GM19099 (cell line): ENCODE data around the gene FAM149A.
A peak's percentile ranks its signal among the peaks of the same experiment; 100 is the strongest.

Source experiments
- POLR2A ChIP-seq: IDR thresholded peaks from 3 replicates; pipeline ENCODE4 v1.6.1; 2011; ENCODE audit warnings: low read depth; ENCODE audit not compliant: insufficient read length; ENCODE audit errors: extremely low read depth

The FAM149A gene

DNA sequence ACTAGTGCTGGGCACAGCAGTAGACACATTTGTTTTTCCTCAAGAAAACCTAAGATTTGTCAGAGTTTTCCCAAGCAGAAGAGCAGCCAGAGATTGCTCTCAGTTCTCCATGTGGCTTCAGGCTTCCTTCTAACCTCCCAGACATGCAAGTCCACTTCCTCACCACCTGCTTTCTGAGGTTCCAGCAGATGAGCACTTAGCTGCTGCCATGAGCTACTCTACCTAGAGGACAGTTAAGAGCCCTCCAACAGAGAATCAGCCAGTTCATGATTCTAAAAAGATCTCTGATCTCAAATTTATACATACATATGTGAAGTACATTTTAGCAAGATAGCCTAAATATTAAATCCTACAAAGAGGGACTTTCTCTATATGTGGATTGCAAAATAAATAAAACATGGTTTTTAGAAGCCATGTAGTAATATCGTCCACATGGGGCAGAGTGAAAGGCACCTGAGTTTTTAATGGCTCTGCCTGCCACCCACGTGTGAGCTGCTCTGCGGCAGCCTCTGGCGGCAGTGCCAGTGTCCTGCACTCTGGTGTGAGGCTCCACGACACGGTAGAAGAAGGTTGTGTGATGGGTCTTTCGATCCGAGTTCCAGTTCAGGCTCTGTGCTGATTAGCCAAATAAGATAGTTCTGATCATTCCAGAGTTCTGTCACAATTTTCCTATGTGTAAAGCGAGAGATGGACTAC lies 97.2 kb downstream of the FAM149A start:
- TF ChIP-seq POLR2A, result no peak

DNA sequence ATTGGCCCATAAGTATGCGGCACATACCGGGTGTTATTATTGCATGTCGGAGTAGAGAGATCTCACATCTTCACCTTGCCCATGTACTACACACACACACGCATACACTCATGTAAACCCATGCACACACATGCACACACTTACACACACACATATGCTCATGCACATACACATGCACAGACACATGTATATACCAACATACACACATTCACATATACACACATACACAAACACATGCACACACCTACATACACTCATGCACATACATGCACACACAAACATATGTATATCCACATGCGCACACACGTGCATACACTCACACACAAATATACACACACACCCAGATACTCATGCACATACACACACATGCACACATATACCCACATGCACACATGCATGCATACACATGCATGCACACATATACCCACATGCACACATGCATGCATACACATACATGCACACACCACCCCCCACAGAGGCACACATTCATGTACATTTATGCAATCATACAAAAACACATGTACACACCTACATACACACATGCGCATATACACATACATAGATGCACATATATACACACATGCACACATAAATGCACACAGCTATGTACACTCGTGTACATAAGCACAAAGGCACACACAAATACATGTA lies 98.1 kb downstream of the FAM149A start:
- no peak for TF ChIP-seq POLR2A

DNA sequence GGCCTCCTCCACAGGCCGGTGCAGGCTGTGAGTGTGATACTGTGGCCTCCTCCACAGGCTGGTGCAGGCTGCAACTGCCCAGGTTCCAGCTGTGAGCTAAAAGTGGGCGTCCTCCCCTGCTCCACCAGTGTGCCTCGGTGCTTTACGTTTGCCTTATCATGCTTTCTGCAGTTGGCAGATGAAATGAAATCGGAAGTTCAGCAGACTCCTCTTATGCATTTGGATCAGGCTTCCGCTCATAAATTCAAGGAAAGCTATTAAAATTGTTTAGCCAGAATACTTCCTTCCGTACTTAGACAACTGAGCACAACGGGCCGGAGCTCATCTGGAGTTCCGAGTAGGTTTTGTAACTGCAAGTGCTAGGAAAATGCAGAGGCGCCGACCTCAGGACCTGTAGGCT lies 98.9 kb downstream of the FAM149A start:
- TF ChIP-seq POLR2A, result no peak

DNA sequence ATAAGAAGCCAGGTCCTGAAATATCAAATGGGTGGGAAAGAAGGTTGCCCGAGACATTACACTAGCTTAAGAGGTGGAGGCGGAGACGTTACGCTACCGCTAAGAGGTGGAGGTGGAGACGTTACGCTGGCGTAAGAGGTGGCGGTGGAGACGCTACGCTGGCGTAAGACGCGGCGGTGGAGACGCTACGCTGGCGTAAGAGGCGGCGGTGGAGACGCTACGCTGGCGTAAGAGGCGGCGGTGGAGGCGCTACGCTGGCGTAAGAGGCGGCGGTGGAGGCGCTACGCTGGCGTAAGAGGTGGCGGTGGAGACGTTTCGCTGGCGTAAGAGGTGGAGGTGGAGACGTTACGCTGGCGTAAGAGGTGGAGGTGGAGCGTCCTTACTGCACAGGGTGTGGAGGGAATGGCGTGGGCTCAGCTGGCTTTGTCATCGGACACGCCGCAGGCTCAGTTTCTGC lies 99.6 kb downstream of the FAM149A start:
- TF ChIP-seq POLR2A, result peak; percentile 29

DNA sequence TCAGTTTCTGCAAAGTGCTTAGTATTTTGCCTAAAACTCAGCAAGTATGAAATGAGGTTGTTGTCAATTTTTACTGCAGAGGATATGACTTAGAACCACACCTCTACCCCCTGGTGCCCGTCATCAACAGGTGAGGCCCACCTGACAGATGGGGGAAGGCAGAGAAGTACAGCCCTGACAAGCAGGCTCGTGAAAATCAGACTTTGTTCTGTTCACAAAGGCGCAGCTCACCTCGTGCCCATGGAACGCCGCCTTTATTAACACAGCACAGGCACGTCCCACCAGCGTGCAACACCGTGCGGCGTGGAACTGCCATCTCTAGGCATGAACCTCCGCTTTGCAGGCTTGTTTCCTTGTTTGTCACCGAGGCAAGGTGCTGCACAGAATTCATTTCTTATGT lies 100.2 kb downstream of the FAM149A start:
- TF ChIP-seq POLR2A, result no peak

DNA sequence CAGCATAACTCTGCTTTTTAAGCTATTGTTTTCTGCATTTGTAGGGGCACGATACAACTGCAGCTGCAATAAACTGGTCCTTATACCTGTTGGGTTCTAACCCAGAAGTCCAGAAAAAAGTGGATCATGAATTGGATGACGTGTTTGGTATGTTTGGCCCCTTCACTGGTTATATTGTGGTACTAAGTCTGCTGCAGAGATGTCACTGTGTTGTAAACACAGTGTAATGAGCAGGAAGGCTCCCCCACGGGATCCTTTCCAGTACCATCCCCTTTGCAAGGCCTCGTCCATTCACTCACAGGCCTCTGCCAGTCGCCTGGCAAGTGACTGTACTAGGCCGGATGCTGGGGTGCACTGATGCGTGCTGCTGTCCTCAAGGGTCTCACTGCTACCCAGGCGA lies 100.7 kb downstream of the FAM149A start:
- TF ChIP-seq POLR2A, result no peak

DNA sequence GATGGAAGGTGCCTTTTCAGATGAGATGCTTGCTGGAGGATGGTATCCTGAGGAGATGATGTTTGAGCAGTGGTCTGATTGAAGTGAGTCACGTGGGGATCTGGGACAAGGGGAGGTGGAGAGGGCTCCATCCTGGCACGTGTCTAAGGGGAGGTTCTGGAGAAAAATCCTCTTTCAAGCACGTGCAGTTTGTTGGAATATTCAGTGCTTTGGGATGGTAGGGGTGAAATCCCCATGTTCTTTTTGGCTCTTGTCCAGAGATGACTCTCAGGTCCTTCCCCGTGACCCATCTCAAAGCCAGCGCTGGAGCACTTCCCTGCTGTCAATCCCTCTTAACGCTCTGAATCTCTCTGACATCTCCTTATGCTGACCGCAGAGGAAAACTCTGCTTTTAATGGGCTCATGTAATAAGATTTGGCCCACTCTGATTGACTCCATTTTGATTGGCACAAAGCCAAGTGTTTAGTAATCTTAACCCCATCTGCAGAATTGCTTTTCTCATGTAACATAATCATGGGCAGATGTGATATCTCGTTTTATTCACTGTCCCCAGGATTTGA lies 112.0 kb downstream of the FAM149A start:
- no peak for TF ChIP-seq POLR2A

DNA sequence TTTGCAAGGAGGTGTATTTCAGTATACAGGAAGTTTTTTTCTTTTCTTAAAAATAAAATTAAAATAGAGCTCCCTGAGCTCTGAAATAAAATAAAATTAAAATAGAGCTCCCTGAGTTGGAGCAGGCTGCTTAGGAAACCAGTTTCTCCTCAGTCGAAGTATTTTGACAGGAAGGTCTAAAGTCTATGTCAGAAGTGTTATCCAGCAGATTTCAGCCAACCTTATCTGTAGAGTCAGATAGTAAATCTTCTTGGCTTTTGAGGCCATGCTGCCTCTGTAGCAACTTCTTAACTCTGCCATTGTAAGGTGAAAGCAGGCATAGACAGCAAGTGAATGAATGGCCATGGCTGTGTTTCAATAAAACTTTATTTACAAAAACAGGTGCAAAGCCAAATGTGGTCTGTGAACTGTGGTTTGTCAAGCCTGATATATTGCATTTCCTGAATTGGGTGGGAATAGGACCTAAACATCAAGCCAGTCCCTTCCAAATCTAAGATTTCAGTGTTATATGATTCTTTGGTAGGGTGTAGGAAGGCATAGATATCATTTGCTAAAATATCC lies 113.3 kb downstream of the FAM149A start:
- TF ChIP-seq POLR2A, result no peak

DNA sequence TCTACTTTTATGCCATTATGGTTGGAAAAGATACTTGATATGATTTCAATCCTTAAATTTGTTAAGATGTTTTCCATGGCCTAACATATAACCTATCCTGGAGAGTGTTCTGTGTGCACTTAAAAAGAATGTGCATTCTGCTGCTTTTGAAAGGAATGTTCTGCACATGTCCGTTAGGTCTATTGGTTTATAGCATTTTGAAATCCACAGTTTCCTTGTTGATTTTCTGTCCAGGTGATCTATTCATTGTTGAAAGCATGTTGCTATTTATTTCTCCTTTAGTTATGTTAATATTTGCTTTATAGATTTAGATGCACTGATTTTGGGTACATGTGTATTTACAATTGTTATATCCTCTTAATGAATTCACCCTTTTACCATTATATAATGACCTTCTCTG lies 117.1 kb downstream of the FAM149A start:
- TF ChIP-seq POLR2A, result no peak
